Peyer's patch (tissue), 4 donors: ENCODE measurements around the gene HTRA2. TPM values are rescaled to one million over a fixed set of nuclear protein-coding genes. Genes with fewer than 3 reads are reported as not detected.
A peak's percentile ranks its signal among the peaks of the same experiment; 100 is the strongest.

ENCODE experiments used
- DNase-seq, 3 donors: peaks; one replicate each; pipeline ENCODE4 v3.0.0-alpha.2; 2017 to 2019
- H3K27ac ChIP-seq, 4 donors: fragments of 200-600 bp; sonication (generic); one replicate each; pipeline ENCODE4 v1.5.1; 2016 to 2019
- H3K27me3 ChIP-seq, 2 donors: fragments of 200-600 bp; sonication (generic); one replicate each; pipeline ENCODE4 v1.5.1; 2019
- H3K36me3 ChIP-seq, 3 donors: fragments of 200-600 bp; sonication (generic); one replicate each; pipeline ENCODE4 v1.5.1; 2016 to 2019
- H3K4me1 ChIP-seq, 4 donors: fragments of 200-600 bp; sonication (generic); one replicate each; pipeline ENCODE4 v1.5.1; 2016 to 2019
- H3K4me3 ChIP-seq, 4 donors: fragments of 200-600 bp; sonication (generic); 1 replicate in 3 of 4; 2 replicates in 1 of 4; pipeline ENCODE4 v1.5.1; 2016 to 2019; ENCODE audit warnings: mild to moderate bottlenecking in 1 of 4
- H3K9me3 ChIP-seq, 4 donors: fragments of 200-600 bp; sonication (generic); one replicate each; pipeline ENCODE4 v1.5.1; 2016 to 2019; ENCODE audit warnings: mild to moderate bottlenecking in 1 of 4
- CTCF ChIP-seq, 6 experiments: fragments of 450-650 bp in 4 of 6; fragments of 200-600 bp in 2 of 6; sonication (generic) in 1 of 6; IDR thresholded peaks; one replicate each; pipeline ENCODE4 v1.5.1; 2017 to 2019; ENCODE audit warnings: antibody characterized with exemption in 6 of 6, mild to moderate bottlenecking in 3 of 6, moderate library complexity in 1 of 6
- POLR2A ChIP-seq, 2 donors: fragments of 450-650 bp; IDR thresholded peaks; one replicate each; pipeline ENCODE4 v1.5.1; 2017; ENCODE audit warnings: antibody characterized with exemption in 2 of 2, mild to moderate bottlenecking in 2 of 2, moderate library complexity in 2 of 2
- total RNA-seq, 4 donors: library from RNA; depleted of rRNA; stranded (reverse); fragments of >200 nt; gene quantifications; one replicate each; pipeline ENCODE4 v1.1.0, GENCODE V29; 2016

The HTRA2 gene
- total RNA-seq, 4 donors from 2014 or later = 20.6 to 25.5 (median 24.2) TPM

DNA sequence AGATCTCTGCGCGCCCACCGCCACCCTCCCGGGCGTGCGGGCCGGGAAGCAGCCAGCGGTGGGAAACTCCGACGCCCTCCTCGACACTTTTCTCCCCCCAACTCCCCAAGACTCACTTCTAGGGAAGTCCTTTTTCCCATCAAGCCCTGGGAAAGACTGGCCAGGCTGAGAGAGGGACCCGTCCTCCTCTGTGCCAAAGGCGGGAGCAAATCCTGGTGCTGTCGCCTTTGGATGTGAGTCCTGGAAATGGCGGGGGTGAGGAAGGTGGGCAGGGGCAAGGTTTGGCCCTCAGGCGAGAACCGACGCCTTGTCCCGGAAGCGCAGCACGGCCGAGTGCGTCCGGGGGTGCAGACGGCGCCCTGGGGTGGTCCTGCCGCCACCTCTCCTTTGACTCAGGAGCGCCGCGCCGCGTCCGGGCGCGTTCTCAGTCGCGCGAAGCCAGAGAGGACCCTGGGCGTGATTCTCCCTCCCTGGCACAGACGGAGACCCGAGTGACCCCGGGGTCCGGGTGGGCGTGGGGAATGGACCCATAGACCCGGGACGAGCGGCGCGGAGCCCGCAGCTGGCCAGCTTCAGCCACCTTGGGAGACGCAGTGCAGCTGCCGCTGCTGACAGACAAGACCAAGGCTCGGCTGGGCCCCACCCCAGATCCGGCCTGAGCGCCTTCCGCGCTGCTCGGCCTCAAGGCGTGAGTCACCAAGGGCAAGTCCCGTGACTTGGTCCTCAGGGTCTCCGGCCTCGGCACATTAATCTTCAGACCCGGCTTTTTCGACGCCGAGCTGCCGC lies 26.8 kb upstream of the HTRA2 start:
- peak overlapping the region; percentile 67 to 94 (median 91) for H3K27ac ChIP-seq
- H3K36me3 ChIP-seq = peaks cover 0 to 13% (median 0%) of the 10 kb centered on the region in 3 donors
- peak in 4 of 6 experiments; percentile 16 to 48 (median 22) for TF ChIP-seq CTCF (IDR thresholded peaks at IDR 0.05)
- TF ChIP-seq POLR2A (IDR thresholded peaks at IDR 0.05) = peak; percentile 92
- peaks cover 3 to 75% (median 25%) of the 10 kb centered on the region in 4 donors for H3K4me1 ChIP-seq
- peak overlapping the region; percentile 37 to 85 (median 54) for H3K4me3 ChIP-seq
- H3K27me3 ChIP-seq = no peaks in the 10 kb centered on the region
- DNase-seq = peak; percentile 67 to 93 (median 91)
- H3K9me3 ChIP-seq = no peaks in the 10 kb centered on the region

GRCh38 chr2:74503506-74504475 lies 25.9 kb upstream of the HTRA2 start:
- Histone ChIP-seq H3K27ac (peak overlapping the region; percentile 67 to 94 (median 91)), H3K36me3 (peaks cover 0 to 13% (median 0%) of the 10 kb centered on the region in 3 donors), H3K27me3 (no peaks in the 10 kb centered on the region), H3K4me3 (peak overlapping the region; percentile 37 to 85 (median 54)), H3K9me3 (no peaks in the 10 kb centered on the region), H3K4me1 (peaks cover 2 to 73% (median 21%) of the 10 kb centered on the region in 4 donors)
- no peak for TF ChIP-seq CTCF (IDR thresholded peaks at IDR 0.05)
- no peak for TF ChIP-seq POLR2A (IDR thresholded peaks at IDR 0.05)
- DNase-seq = peak in 1 of 3 donors; percentile 50

GRCh38 chr2:74504591-74504990 lies 25.1 kb upstream of the HTRA2 start:
- DNase-seq = peak in 1 of 3 donors; percentile 18
- TF ChIP-seq CTCF (IDR thresholded peaks at IDR 0.05) (no peak), POLR2A (IDR thresholded peaks at IDR 0.05) (no peak)
- no peak overlapping the region for H3K27ac ChIP-seq
- H3K4me3 ChIP-seq = peak overlapping the region in 1 of 4 donors; percentile 85
- peaks cover 0 to 13% (median 0%) of the 10 kb centered on the region in 3 donors for H3K36me3 ChIP-seq
- peaks cover 0 to 65% (median 13%) of the 10 kb centered on the region in 4 donors for H3K4me1 ChIP-seq
- H3K27me3 ChIP-seq = no peaks in the 10 kb centered on the region
- no peaks in the 10 kb centered on the region for H3K9me3 ChIP-seq

- Histone ChIP-seq H3K4me3 (peak overlapping the region in 2 of 4 donors; percentile 20 to 73), H3K4me1 (peaks cover 0 to 59% (median 12%) of the 10 kb centered on the region in 4 donors), H3K36me3 (peaks cover 0 to 13% (median 0%) of the 10 kb centered on the region in 3 donors), H3K27ac (no peak overlapping the region), H3K27me3 (no peaks in the 10 kb centered on the region), H3K9me3 (no peaks in the 10 kb centered on the region)
- TF ChIP-seq POLR2A (IDR thresholded peaks at IDR 0.05) (no peak), CTCF (IDR thresholded peaks at IDR 0.05) (no peak)
- DNase-seq = peak in 1 of 3 donors; percentile 23
Measured at GRCh38 chr2:74505448-74506246, 24.1 kb upstream of the HTRA2 start.
